ENCODE measurements around the gene EFCC1. TPM values are rescaled to one million over a fixed set of nuclear protein-coding genes. Genes with fewer than 3 reads are reported as not detected.

The EFCC1 gene
- total RNA-seq, 1 donor from 2014 or later: 15.9 TPM

DNA sequence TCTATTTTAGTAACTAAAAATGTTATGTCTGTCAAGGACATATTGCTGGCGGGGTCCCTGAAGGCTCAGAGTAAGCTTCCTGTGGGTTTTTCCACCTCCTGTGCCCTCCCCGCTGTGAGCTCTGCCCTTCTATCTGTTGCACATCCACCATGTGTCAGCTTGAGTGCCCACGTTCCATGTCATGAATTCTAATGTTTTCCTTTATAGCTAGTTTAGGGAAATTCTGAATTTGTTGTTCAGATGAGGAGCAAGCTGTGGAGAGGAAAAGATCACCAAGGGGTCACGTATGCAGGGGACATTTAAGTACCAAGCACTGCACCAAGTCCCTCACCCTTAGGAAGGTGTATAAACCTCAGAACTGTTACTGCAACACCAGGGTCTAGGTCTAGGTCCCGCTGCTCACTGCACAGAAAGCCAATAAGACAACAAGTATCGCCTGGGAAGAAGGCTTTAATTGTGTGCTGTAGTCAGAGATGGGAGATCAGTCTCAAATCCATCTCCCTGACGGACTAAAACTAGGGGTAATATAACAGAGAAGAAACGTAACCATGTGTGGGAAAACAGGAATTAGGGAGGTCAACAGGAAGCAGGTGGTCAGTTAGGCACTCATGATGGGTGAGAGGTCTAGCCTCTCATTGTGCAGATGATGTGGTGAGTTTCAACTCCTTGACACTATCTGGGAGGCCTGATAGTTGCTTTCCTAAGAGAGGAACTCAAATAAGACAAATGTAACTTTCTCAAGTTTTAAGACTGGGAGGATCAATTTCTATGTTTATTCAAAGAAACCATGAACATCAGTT, 69.2 kb downstream of the EFCC1 start:
- DNase-seq (ENCODE audit: low spot score): no peak
- peaks cover 4% of the 10 kb centered on the region for H3K36me3 Mint-ChIP-seq (ENCODE audit: low read depth, unreplicated experiment)
- peaks cover 7% of the 10 kb centered on the region for H3K9me3 Mint-ChIP-seq (ENCODE audit: unreplicated experiment)
- H3K27ac Mint-ChIP-seq (ENCODE audit: unreplicated experiment): peak overlapping the region; percentile 62
- H3K4me3 Mint-ChIP-seq (ENCODE audit: unreplicated experiment): peak overlapping the region; percentile 22
- TF ChIP-seq, protein P1, sequence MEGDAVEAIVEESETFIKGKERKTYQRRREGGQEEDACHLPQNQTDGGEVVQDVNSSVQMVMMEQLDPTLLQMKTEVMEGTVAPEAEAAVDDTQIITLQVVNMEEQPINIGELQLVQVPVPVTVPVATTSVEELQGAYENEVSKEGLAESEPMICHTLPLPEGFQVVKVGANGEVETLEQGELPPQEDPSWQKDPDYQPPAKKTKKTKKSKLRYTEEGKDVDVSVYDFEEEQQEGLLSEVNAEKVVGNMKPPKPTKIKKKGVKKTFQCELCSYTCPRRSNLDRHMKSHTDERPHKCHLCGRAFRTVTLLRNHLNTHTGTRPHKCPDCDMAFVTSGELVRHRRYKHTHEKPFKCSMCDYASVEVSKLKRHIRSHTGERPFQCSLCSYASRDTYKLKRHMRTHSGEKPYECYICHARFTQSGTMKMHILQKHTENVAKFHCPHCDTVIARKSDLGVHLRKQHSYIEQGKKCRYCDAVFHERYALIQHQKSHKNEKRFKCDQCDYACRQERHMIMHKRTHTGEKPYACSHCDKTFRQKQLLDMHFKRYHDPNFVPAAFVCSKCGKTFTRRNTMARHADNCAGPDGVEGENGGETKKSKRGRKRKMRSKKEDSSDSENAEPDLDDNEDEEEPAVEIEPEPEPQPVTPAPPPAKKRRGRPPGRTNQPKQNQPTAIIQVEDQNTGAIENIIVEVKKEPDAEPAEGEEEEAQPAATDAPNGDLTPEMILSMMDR (IDR thresholded peaks at IDR 0.05; ENCODE audit: unreplicated experiment): no peak
- peaks cover 15% of the 10 kb centered on the region for H3K4me1 Mint-ChIP-seq (ENCODE audit: unreplicated experiment)
- peaks cover 1% of the 10 kb centered on the region for H3K27me3 Mint-ChIP-seq (ENCODE audit: unreplicated experiment)

GRCh38 chr3:129077222-129077621, 76.1 kb downstream of the EFCC1 start:
- Mint-ChIP-seq H3K9me3 (ENCODE audit: unreplicated experiment) (no peaks in the 10 kb centered on the region), H3K27me3 (ENCODE audit: unreplicated experiment) (peaks cover 4% of the 10 kb centered on the region), H3K27ac (ENCODE audit: unreplicated experiment) (no peak overlapping the region), H3K4me3 (ENCODE audit: unreplicated experiment) (no peak overlapping the region), H3K4me1 (ENCODE audit: unreplicated experiment) (peaks cover 10% of the 10 kb centered on the region), H3K36me3 (ENCODE audit: low read depth, unreplicated experiment) (no peaks in the 10 kb centered on the region)
- TF ChIP-seq, protein P1 (IDR thresholded peaks at IDR 0.05; ENCODE audit: unreplicated experiment): no peak
- DNase-seq (ENCODE audit: low spot score): no peak

- Mint-ChIP-seq H3K27me3 (ENCODE audit: unreplicated experiment) (peaks cover 4% of the 10 kb centered on the region), H3K36me3 (ENCODE audit: low read depth, unreplicated experiment) (no peaks in the 10 kb centered on the region), H3K27ac (ENCODE audit: unreplicated experiment) (no peak overlapping the region), H3K9me3 (ENCODE audit: unreplicated experiment) (no peaks in the 10 kb centered on the region), H3K4me1 (ENCODE audit: unreplicated experiment) (peaks cover 10% of the 10 kb centered on the region), H3K4me3 (ENCODE audit: unreplicated experiment) (no peak overlapping the region)
- no peak for DNase-seq (ENCODE audit: low spot score)
- TF ChIP-seq, protein P1 (IDR thresholded peaks at IDR 0.05; ENCODE audit: unreplicated experiment): no peak
Observed at GRCh38 chr3:129078510-129078909, 77.4 kb downstream of the EFCC1 start.

DNA sequence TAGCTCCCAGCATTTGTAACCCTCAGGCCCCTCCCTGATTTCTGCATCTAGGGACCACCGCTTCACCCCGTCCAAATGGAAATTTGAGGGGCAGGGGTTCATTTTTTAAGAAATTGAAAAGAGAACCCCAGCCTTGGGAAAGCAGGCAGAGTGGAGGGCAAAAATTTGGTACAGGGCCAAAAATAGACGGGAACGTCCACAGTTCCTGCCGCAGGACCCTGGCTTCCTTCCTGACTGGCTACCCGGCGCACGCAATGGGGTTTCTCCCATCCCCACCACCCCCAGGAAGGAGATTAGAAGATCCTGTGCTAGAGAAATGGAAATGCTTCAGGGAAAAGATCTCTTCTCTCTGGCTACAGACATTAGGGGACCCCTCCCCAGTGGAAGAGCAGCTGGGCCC, 80.4 kb downstream of the EFCC1 start:
- Mint-ChIP-seq H3K27ac (ENCODE audit: unreplicated experiment) (no peak overlapping the region), H3K4me3 (ENCODE audit: unreplicated experiment) (peak overlapping the region; percentile 37), H3K36me3 (ENCODE audit: low read depth, unreplicated experiment) (no peaks in the 10 kb centered on the region), H3K27me3 (ENCODE audit: unreplicated experiment) (peaks cover 7% of the 10 kb centered on the region), H3K9me3 (ENCODE audit: unreplicated experiment) (no peaks in the 10 kb centered on the region), H3K4me1 (ENCODE audit: unreplicated experiment) (peaks cover 14% of the 10 kb centered on the region)
- no peak for DNase-seq (ENCODE audit: low spot score)
- TF ChIP-seq, protein P1 (IDR thresholded peaks at IDR 0.05; ENCODE audit: unreplicated experiment): no peak

- TF ChIP-seq, protein P1 (IDR thresholded peaks at IDR 0.05; ENCODE audit: unreplicated experiment): no peak
- H3K4me1 Mint-ChIP-seq (ENCODE audit: unreplicated experiment): peaks cover 16% of the 10 kb centered on the region
- no peak overlapping the region for H3K27ac Mint-ChIP-seq (ENCODE audit: unreplicated experiment)
- DNase-seq (ENCODE audit: low spot score): no peak
- H3K9me3 Mint-ChIP-seq (ENCODE audit: unreplicated experiment): no peaks in the 10 kb centered on the region
- H3K4me3 Mint-ChIP-seq (ENCODE audit: unreplicated experiment): no peak overlapping the region
- H3K36me3 Mint-ChIP-seq (ENCODE audit: low read depth, unreplicated experiment): no peaks in the 10 kb centered on the region
- peaks cover 7% of the 10 kb centered on the region for H3K27me3 Mint-ChIP-seq (ENCODE audit: unreplicated experiment)
Observed at GRCh38 chr3:129082026-129082425, 80.9 kb downstream of the EFCC1 start.
